GM18526 (cell line): ENCODE measurements around the gene PCDHGB3.
"Not testable (repeated sequence)": the region's sequence is repeated elsewhere in the genome, so short reads cannot be mapped to it uniquely, and the experiment has no call there.

Experiments used
- POLR2A ChIP-seq: IDR thresholded peaks from 3 replicates; pipeline ENCODE4 v1.6.1; 2011; ENCODE audit not compliant: insufficient read length; ENCODE audit errors: extremely low read depth

Gene PCDHGB3

GRCh38 chr5:141383345-141383744 is 13.3 kb downstream of the PCDHGB3 start:
- no peak for TF ChIP-seq POLR2A

- TF ChIP-seq POLR2A = no peak
Measured at GRCh38 chr5:141384471-141385267, 14.6 kb downstream of the PCDHGB3 start.

DNA sequence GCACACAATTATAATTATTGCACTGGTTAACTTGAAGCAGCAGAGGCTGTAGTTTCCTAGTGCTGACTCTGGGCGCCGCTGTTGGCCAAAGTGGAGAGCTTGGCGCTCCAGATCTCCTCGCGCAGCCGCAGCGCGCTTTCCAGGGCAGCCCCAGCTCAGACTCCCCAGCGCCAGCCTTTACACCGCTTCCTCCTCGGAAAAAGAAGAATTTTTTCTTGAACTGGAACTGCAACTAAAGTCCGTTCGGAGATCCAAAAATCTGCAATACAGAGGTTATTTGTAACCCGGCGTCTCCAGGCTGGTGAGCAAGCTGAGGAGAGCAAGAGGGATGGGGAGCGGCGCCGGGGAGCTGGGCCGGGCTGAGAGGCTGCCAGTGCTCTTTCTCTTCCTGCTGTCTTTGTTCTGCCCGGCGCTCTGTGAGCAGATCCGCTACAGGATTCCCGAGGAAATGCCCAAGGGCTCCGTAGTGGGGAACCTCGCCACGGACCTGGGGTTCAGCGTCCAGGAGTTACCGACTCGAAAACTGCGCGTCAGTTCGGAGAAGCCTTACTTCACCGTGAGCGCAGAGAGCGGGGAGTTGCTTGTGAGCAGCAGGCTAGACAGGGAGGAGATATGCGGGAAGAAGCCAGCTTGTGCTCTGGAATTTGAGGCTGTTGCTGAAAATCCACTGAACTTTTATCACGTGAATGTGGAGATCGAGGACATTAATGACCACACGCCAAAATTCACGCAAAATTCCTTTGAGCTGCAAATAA is 17.7 kb downstream of the PCDHGB3 start, which contains the start of gene PCDHGB4:
Gene PCDHGB4, plus strand, starts transcription at position 142 of the 755 bp plus-strand sequence. Its CDS starts 187 bp downstream, at position 329.
- not testable (repeated sequence) for TF ChIP-seq POLR2A

- no peak for TF ChIP-seq POLR2A
Measured at GRCh38 chr5:141388661-141389060, 18.6 kb downstream of the PCDHGB3 start.

GRCh38 chr5:141389153-141390042 is 19.4 kb downstream of the PCDHGB3 start:
- TF ChIP-seq POLR2A = no peak

- TF ChIP-seq POLR2A = no peak
Measured at GRCh38 chr5:141392429-141393198, 22.6 kb downstream of the PCDHGB3 start, which contains the start of gene PCDHGA8. PCDHGA8 (plus strand) TSS chr5:141392633; CDS start chr5:141392814, 181 bp downstream.

GRCh38 chr5:141393267-141393666 is 23.2 kb downstream of the PCDHGB3 start:
- no peak for TF ChIP-seq POLR2A

DNA sequence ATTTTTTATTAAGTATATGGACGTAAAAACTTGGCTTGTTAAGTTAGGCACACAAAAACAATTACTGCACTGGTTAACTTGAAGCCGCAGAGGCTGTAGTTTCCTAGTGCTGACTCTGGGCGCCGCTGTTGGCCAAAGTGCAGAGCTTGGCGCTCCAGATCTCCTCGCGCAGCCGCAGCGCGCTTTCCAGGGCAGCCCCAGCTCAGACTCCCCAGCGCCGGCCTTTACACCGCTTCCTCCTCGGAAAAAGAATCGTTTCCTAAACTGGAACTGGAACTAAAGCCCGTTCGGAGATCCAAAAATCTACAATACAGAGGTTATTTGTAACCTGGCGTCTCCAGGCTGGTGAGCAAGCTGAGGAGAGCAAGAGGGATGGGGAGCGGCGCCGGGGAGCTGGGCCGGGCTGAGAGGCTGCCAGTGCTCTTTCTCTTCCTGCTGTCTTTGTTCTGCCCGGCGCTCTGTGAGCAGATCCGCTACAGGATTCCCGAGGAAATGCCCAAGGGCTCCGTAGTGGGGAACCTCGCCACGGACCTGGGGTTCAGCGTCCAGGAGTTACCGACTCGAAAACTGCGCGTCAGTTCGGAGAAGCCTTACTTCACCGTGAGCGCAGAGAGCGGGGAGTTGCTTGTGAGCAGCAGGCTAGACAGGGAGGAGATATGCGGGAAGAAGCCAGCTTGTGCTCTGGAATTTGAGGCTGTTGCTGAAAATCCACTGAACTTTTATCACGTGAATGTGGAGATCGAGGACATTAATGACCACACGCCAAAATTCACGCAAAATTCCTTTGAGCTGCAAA is 27.9 kb downstream of the PCDHGB3 start, which contains the start of gene PCDHGB5:
Gene PCDHGB5, plus strand, starts transcription at position 192 of the 796 bp plus-strand sequence. Its CDS starts 181 bp downstream, at position 373.
- not testable (repeated sequence) for TF ChIP-seq POLR2A

DNA sequence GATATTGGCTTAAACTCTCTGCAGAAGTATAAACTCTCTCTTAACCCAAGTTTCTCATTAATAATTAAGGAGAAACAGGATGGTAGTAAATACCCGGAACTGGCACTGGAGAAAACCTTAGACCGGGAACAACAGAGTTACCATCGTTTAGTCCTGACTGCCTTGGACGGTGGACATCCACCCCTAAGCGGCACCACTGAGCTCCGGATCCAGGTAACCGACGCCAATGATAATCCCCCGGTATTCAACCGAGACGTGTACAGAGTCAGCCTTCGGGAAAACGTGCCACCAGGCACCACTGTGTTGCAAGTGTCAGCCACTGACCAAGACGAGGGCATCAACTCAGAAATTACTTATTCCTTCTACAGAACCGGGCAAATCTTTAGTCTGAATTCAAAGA is 28.6 kb downstream of the PCDHGB3 start:
- no peak for TF ChIP-seq POLR2A

GRCh38 chr5:141399555-141400258 is 29.7 kb downstream of the PCDHGB3 start:
- TF ChIP-seq POLR2A = no peak

DNA sequence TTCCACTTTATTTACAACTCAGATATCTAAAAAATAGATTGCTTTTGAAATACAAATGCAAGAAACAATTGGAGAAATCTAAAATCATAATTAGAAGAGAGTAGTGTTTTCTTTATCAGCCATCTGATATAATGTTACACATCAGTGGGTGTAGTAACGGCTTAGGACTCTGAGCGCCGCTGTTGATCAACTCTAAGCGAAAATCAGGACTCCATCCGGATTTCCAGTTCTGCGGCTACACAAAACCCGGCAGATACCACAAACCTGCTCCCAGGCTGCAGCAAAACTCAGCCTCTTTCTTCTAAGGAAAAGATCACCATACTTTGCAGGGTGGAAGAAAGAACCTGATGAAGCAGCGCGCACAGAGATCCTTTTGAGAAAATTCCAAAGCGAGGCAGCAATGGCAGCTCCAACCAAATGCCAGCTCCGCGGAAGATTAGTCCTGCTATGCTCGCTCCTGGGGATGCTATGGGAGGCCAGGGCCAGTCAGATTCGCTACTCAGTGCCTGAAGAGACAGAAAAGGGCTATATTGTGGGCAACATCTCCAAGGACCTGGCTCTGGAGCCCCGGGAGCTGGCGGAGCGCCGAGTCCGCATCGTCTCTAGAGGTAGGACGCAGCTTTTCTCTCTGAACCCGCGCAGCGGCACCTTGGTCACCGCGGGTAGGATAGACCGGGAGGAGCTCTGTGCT is 32.7 kb downstream of the PCDHGB3 start, which contains the start of gene PCDHGA9:
Gene PCDHGA9, plus strand, starts transcription at position 226 of the 691 bp plus-strand sequence. Its CDS starts 175 bp downstream, at position 401.
- no peak for TF ChIP-seq POLR2A

GRCh38 chr5:141403387-141403786 is 33.3 kb downstream of the PCDHGB3 start:
- TF ChIP-seq POLR2A = no peak

GRCh38 chr5:141407790-141408505 is 37.9 kb downstream of the PCDHGB3 start, which contains the start of gene PCDHGB6:
PCDHGB6 (plus strand) TSS chr5:141408021; CDS start chr5:141408203, 182 bp downstream.
- TF ChIP-seq POLR2A = not testable (repeated sequence)
